ENCODE measurements around the gene TAGLN2.

Gene TAGLN2

GRCh38 chr1:159940006-159940620 lies 14.8 kb upstream of the TAGLN2 start:
- H3K4me1 ChIP-seq (ENCODE audit: control insufficient read depth, insufficient read depth, low read depth, low read length), result peaks cover 3% of the 10 kb centered on the region
- H3K36me3 ChIP-seq (ENCODE audit: control insufficient read depth in 1 of 2, insufficient read depth in 2 of 2, low read depth in 1 of 2, low read length in 2 of 2), result no peaks in the 10 kb centered on the region
- no peak overlapping the region for H3K4ac ChIP-seq (ENCODE audit: low read depth in 1 of 2, low read length in 2 of 2)
- no peak overlapping the region for H3K23ac ChIP-seq (ENCODE audit: low read length in 2 of 2)
- H2AFZ ChIP-seq (ENCODE audit: low read depth, low read length), result no peak overlapping the region
- WGBS, result 94% methylated on average over 10 of the region's 11 CpGs
- H4K91ac ChIP-seq (ENCODE audit: low read length), result no peak overlapping the region
- no peak overlapping the region for H2BK120ac ChIP-seq (ENCODE audit: low read depth, low read length)
- no peak overlapping the region for H2AK5ac ChIP-seq (ENCODE audit: low read length, severe bottlenecking)
- H3K14ac ChIP-seq (ENCODE audit: low read length in 2 of 2), result no peak overlapping the region
- no peak overlapping the region for H3K9ac ChIP-seq (ENCODE audit: low read length)
- no peak overlapping the region for H3K18ac ChIP-seq (ENCODE audit: low read depth in 1 of 2, low read length in 2 of 2)
- H3K27me3 ChIP-seq (ENCODE audit: control insufficient read depth in 1 of 2, insufficient read depth in 1 of 2, low read length in 2 of 2), result peaks cover 78 to 81% of the 10 kb centered on the region in 2 experiments
- no peak overlapping the region for H2BK15ac ChIP-seq (ENCODE audit: low read depth, poor library complexity, severe bottlenecking)
- H3K27ac ChIP-seq (ENCODE audit: low read length, poor library complexity, severe bottlenecking), result no peak overlapping the region
- H3K4me2 ChIP-seq (ENCODE audit: low read length, poor library complexity, severe bottlenecking), result no peak overlapping the region
- no peak for DNase-seq
- no peak overlapping the region for H2BK5ac ChIP-seq (ENCODE audit: low read depth, low read length, poor library complexity, severe bottlenecking)
- H3K9me3 ChIP-seq (ENCODE audit: control insufficient read depth, low read length), result no peaks in the 10 kb centered on the region
- H3K4me3 ChIP-seq (ENCODE audit: insufficient read depth in 1 of 2, low read depth in 1 of 2, low read length in 2 of 2), result no peak overlapping the region
- H4K8ac ChIP-seq (ENCODE audit: low read length), result no peak overlapping the region
- no peaks in the 10 kb centered on the region for H3K79me1 ChIP-seq (replicated peaks; ENCODE audit: low read length, poor library complexity, severe bottlenecking)
- H2BK12ac ChIP-seq (ENCODE audit: low read length in 2 of 2), result no peak overlapping the region

GRCh38 chr1:159939678-159940002 lies 14.3 kb upstream of the TAGLN2 start:
- WGBS, result no CpG with 5 or more reads among the region's 3 CpGs
- no peak overlapping the region for H3K9ac ChIP-seq (ENCODE audit: low read length)
- H2AK5ac ChIP-seq (ENCODE audit: low read length, severe bottlenecking), result no peak overlapping the region

GRCh38 chr1:159938905-159939677 lies 13.8 kb upstream of the TAGLN2 start:
- Histone ChIP-seq H3K4me3 (ENCODE audit: insufficient read depth in 1 of 2, low read depth in 1 of 2, low read length in 2 of 2) (no peak overlapping the region), H3K9me3 (ENCODE audit: control insufficient read depth, low read length) (no peaks in the 10 kb centered on the region), H3K4ac (ENCODE audit: low read depth in 1 of 2, low read length in 2 of 2) (no peak overlapping the region), H2BK120ac (ENCODE audit: low read depth, low read length) (no peak overlapping the region), H3K14ac (ENCODE audit: low read length in 2 of 2) (no peak overlapping the region), H3K4me2 (ENCODE audit: low read length, poor library complexity, severe bottlenecking) (no peak overlapping the region), H2AK5ac (ENCODE audit: low read length, severe bottlenecking) (no peak overlapping the region), H4K8ac (ENCODE audit: low read length) (no peak overlapping the region), H3K4me1 (ENCODE audit: control insufficient read depth, insufficient read depth, low read depth, low read length) (peaks cover 3% of the 10 kb centered on the region), H4K91ac (ENCODE audit: low read length) (no peak overlapping the region), H2BK5ac (ENCODE audit: low read depth, low read length, poor library complexity, severe bottlenecking) (no peak overlapping the region), H3K27me3 (ENCODE audit: control insufficient read depth in 1 of 2, insufficient read depth in 1 of 2, low read length in 2 of 2) (peaks cover 74 to 81% of the 10 kb centered on the region in 2 experiments), H2BK15ac (ENCODE audit: low read depth, poor library complexity, severe bottlenecking) (no peak overlapping the region), H3K9ac (ENCODE audit: low read length) (no peak overlapping the region), H3K79me1 (replicated peaks; ENCODE audit: low read length, poor library complexity, severe bottlenecking) (no peaks in the 10 kb centered on the region), H2BK12ac (ENCODE audit: low read length in 2 of 2) (no peak overlapping the region), H3K23ac (ENCODE audit: low read length in 2 of 2) (no peak overlapping the region), H3K27ac (ENCODE audit: low read length, poor library complexity, severe bottlenecking) (no peak overlapping the region), H2AFZ (ENCODE audit: low read depth, low read length) (no peak overlapping the region), H3K18ac (ENCODE audit: low read depth in 1 of 2, low read length in 2 of 2) (no peak overlapping the region), H3K36me3 (ENCODE audit: control insufficient read depth in 1 of 2, insufficient read depth in 2 of 2, low read depth in 1 of 2, low read length in 2 of 2) (no peaks in the 10 kb centered on the region)
- no peak for DNase-seq
- WGBS, result 82% methylated on average over 6 of the region's 6 CpGs

More at GRCh38 chr1:159939678-159940002, 14.3 kb upstream of the TAGLN2 start:
- H3K36me3 ChIP-seq (ENCODE audit: control insufficient read depth in 1 of 2, insufficient read depth in 2 of 2, low read depth in 1 of 2, low read length in 2 of 2), result no peaks in the 10 kb centered on the region
- no peak overlapping the region for H2BK5ac ChIP-seq (ENCODE audit: low read depth, low read length, poor library complexity, severe bottlenecking)
- no peak overlapping the region for H4K91ac ChIP-seq (ENCODE audit: low read length)
- H3K23ac ChIP-seq (ENCODE audit: low read length in 2 of 2), result no peak overlapping the region
- H2BK15ac ChIP-seq (ENCODE audit: low read depth, poor library complexity, severe bottlenecking), result no peak overlapping the region
- no peak overlapping the region for H2AFZ ChIP-seq (ENCODE audit: low read depth, low read length)
- no peak overlapping the region for H3K27ac ChIP-seq (ENCODE audit: low read length, poor library complexity, severe bottlenecking)
- no peak overlapping the region for H3K4me2 ChIP-seq (ENCODE audit: low read length, poor library complexity, severe bottlenecking)
- H3K14ac ChIP-seq (ENCODE audit: low read length in 2 of 2), result no peak overlapping the region
- H3K18ac ChIP-seq (ENCODE audit: low read depth in 1 of 2, low read length in 2 of 2), result no peak overlapping the region
- H3K9me3 ChIP-seq (ENCODE audit: control insufficient read depth, low read length), result no peaks in the 10 kb centered on the region
- H2BK120ac ChIP-seq (ENCODE audit: low read depth, low read length), result no peak overlapping the region
- no peak overlapping the region for H2BK12ac ChIP-seq (ENCODE audit: low read length in 2 of 2)
- no peaks in the 10 kb centered on the region for H3K79me1 ChIP-seq (replicated peaks; ENCODE audit: low read length, poor library complexity, severe bottlenecking)
- no peak overlapping the region for H4K8ac ChIP-seq (ENCODE audit: low read length)
- no peak overlapping the region for H3K4me3 ChIP-seq (ENCODE audit: insufficient read depth in 1 of 2, low read depth in 1 of 2, low read length in 2 of 2)
- peaks cover 3% of the 10 kb centered on the region for H3K4me1 ChIP-seq (ENCODE audit: control insufficient read depth, insufficient read depth, low read depth, low read length)
- H3K27me3 ChIP-seq (ENCODE audit: control insufficient read depth in 1 of 2, insufficient read depth in 1 of 2, low read length in 2 of 2), result peaks cover 78 to 81% of the 10 kb centered on the region in 2 experiments
- no peak for DNase-seq
- no peak overlapping the region for H3K4ac ChIP-seq (ENCODE audit: low read depth in 1 of 2, low read length in 2 of 2)

- H2BK120ac ChIP-seq (ENCODE audit: low read depth, low read length), result no peak overlapping the region
- no peak overlapping the region for H3K9ac ChIP-seq (ENCODE audit: low read length)
- H3K23ac ChIP-seq (ENCODE audit: low read length in 2 of 2), result no peak overlapping the region
- H2BK15ac ChIP-seq (ENCODE audit: low read depth, poor library complexity, severe bottlenecking), result no peak overlapping the region
- H3K9me3 ChIP-seq (ENCODE audit: control insufficient read depth, low read length), result no peaks in the 10 kb centered on the region
- H4K8ac ChIP-seq (ENCODE audit: low read length), result no peak overlapping the region
- H3K14ac ChIP-seq (ENCODE audit: low read length in 2 of 2), result peak overlapping the region in 1 of 2 experiments; percentile 11
- H3K4me3 ChIP-seq (ENCODE audit: insufficient read depth in 1 of 2, low read depth in 1 of 2, low read length in 2 of 2), result no peak overlapping the region
- H3K27ac ChIP-seq (ENCODE audit: low read length, poor library complexity, severe bottlenecking), result no peak overlapping the region
- no peak overlapping the region for H3K4me2 ChIP-seq (ENCODE audit: low read length, poor library complexity, severe bottlenecking)
- no peak overlapping the region for H3K4ac ChIP-seq (ENCODE audit: low read depth in 1 of 2, low read length in 2 of 2)
- H3K27me3 ChIP-seq (ENCODE audit: control insufficient read depth in 1 of 2, insufficient read depth in 1 of 2, low read length in 2 of 2), result peaks cover 67 to 75% of the 10 kb centered on the region in 2 experiments
- WGBS, result 86% methylated on average over 5 of the region's 7 CpGs
- peaks cover 3% of the 10 kb centered on the region for H3K4me1 ChIP-seq (ENCODE audit: control insufficient read depth, insufficient read depth, low read depth, low read length)
- H3K36me3 ChIP-seq (ENCODE audit: control insufficient read depth in 1 of 2, insufficient read depth in 2 of 2, low read depth in 1 of 2, low read length in 2 of 2), result no peaks in the 10 kb centered on the region
- no peaks in the 10 kb centered on the region for H3K79me1 ChIP-seq (replicated peaks; ENCODE audit: low read length, poor library complexity, severe bottlenecking)
- H2BK5ac ChIP-seq (ENCODE audit: low read depth, low read length, poor library complexity, severe bottlenecking), result no peak overlapping the region
- H2BK12ac ChIP-seq (ENCODE audit: low read length in 2 of 2), result no peak overlapping the region
- no peak overlapping the region for H3K18ac ChIP-seq (ENCODE audit: low read depth in 1 of 2, low read length in 2 of 2)
- H4K91ac ChIP-seq (ENCODE audit: low read length), result no peak overlapping the region
- DNase-seq, result no peak
- no peak overlapping the region for H2AK5ac ChIP-seq (ENCODE audit: low read length, severe bottlenecking)
- H2AFZ ChIP-seq (ENCODE audit: low read depth, low read length), result no peak overlapping the region
These were observed 13.0 kb upstream of the TAGLN2 start for GRCh38 chr1:159938211-159938852.
